ENCODE results near the gene RAB3B.

- no peak for TF ChIP-seq POLR2A (IDR thresholded peaks at IDR 0.05; ENCODE audit: low read length)
- TF ChIP-seq GATA1 (IDR thresholded peaks at IDR 0.05; ENCODE audit: low read depth, low read length) = no peak
Observed at GRCh38 chr1:51982161-51982560, 8.3 kb downstream of the RAB3B start.

All from erythroblast (primary cell).